Cardiac muscle cell (in vitro differentiated cells and primary cell): ENCODE measurements around the gene KMT2C. TPM values are rescaled to one million over a fixed set of nuclear protein-coding genes. Genes with fewer than 3 reads are reported as not detected.
"Not testable (repeated sequence)": the region's sequence is repeated elsewhere in the genome, so short reads cannot be mapped to it uniquely, and the experiment has no call there.

Source experiments
- DNase-seq, 2 donors: peaks; one replicate each; pipeline versions ENCODE4 v3.0.0 to v3.0.0-alpha.2; 2010 to 2017; ENCODE audit warnings: low read depth in 1 of 2, low spot score in 1 of 2
- H3K27ac ChIP-seq: fragments of 200-600 bp; sonication (generic); 2 replicates; pipeline ENCODE4 v1.5.1; 2016
- H3K27me3 ChIP-seq: fragments of 200-600 bp; sonication (generic); 2 replicates; pipeline ENCODE4 v1.6.0; 2016; ENCODE audit warnings: control low read depth
- H3K36me3 ChIP-seq: fragments of 200-600 bp; sonication (generic); 2 replicates; pipeline ENCODE4 v1.5.1; 2016; ENCODE audit warnings: control low read depth
- H3K4me1 ChIP-seq: fragments of 200-600 bp; sonication (generic); 2 replicates; pipeline ENCODE4 v1.8.1; 2017; ENCODE audit warnings: low read depth, mild to moderate bottlenecking, mixed run types
- H3K4me3 ChIP-seq: fragments of 200-600 bp; sonication (generic); 2 replicates; pipeline ENCODE4 v1.5.1; 2016; ENCODE audit warnings: mild to moderate bottlenecking
- H3K9me3 ChIP-seq: fragments of 200-600 bp; sonication (generic); 2 replicates; pipeline ENCODE4 v1.5.1; 2017; ENCODE audit warnings: low read depth, mild to moderate bottlenecking, control low read depth
- polyA plus RNA-seq: library from polyadenylated mRNA; unstranded; fragments of >200 nt; fragmentation: Nextera tagmentation; extraction: Ambion mirVana; gene quantifications from 2 replicates; pipeline ENCODE4 v1.2.1, GENCODE V29; 2016
- total RNA-seq: library from RNA; depleted of rRNA; stranded (reverse); fragments of >200 nt; gene quantifications from 2 replicates; pipeline ENCODE4 v1.2.3, GENCODE V29; 2016
- TF ChIP-seq, protein P1 (sequence below): IDR thresholded peaks from 2 replicates; pipeline ENCODE4 v1.5.1; 2012; ENCODE audit warnings: low read depth, mild to moderate bottlenecking, low read length

KMT2C gene
- total and polyA plus RNA-seq, 2 experiments from 2014 or later: 22.8 to 37.3 TPM

DNA sequence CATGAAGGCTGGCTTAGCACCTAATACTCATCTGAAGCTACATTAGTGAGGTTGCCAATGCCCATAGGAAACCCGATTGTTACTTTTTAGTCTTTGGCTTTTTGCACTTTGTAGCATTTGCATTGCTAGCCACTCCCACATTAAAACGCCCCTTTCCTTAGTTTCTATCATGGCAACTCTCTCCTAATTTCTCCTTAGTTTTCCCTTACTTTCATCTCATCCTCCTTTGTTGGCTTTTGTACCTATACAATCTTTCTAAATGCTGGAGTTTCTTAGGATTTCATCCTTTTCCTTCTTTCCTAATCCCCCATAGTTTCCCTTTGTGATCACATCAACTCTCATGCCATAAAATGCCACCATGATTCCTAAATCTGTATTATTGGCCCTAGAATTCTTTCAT, 168.9 kb downstream of the KMT2C start:
- not testable (repeated sequence) for H3K4me3 ChIP-seq, H3K27me3 ChIP-seq, H3K4me1 ChIP-seq, H3K36me3 ChIP-seq, H3K9me3 ChIP-seq, H3K27ac ChIP-seq, DNase-seq

DNA sequence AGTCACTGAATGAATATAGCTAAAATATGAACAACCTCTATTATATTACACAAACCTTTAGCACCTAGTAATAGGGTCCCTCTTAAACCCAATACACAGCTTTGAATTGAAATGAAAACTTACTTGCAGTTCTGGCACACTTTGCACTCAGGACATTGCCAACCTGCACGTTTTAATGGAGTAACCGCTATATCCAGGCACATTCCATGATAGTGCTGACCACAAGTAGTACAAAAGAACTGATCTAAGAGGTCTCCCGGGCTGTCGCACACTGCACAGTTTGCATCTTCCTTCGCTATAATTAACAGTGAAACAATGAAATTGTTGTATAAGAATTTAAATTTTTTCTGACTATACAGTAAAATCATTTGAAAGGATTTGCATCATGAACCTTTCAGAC, 170.9 kb downstream of the KMT2C start:
- not testable (repeated sequence) for H3K9me3 ChIP-seq, DNase-seq, H3K27me3 ChIP-seq, H3K36me3 ChIP-seq, H3K4me1 ChIP-seq, H3K27ac ChIP-seq, H3K4me3 ChIP-seq

DNA sequence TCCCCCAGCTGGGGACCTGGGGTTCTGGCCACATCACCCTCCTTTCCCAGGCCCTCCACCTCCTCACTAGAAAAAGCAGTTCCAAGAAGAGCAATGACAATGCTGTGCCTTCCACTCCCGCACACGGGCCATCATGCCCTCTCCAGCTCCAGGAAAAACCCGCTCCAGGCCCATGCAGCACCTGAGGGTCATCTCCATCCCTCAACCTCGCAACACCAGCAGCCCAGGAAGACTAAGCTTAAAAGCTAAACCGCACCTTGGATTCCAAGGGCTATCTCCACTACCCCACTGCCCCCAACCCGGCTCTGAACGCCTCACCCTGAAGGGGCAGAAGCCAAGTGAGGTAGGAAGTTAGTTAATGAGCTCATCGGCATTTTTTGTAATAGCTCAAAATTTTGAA, 173.7 kb downstream of the KMT2C start:
- H3K4me3 ChIP-seq, H3K36me3 ChIP-seq, H3K9me3 ChIP-seq, H3K4me1 ChIP-seq, H3K27me3 ChIP-seq, H3K27ac ChIP-seq, DNase-seq: not testable (repeated sequence)

DNA sequence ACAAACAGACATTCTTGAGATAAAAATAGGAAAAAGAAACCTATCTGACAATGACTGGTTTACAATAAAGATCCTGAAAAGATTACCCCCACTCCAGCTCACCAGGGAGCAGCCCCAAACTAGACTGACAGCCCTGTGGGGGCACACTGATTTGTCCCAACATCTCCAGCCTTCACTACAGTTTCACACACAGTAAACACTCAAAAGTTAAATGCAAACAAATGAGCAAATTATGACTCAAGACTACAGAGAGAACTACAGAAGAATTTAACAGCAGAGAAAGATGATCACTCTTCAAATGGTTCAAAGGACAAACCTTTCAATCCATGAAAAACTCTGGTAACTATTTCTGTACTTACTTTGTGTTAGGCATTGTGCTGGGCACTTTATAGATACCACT, 176.2 kb downstream of the KMT2C start:
- H3K27ac ChIP-seq, H3K4me1 ChIP-seq, H3K36me3 ChIP-seq, H3K4me3 ChIP-seq, DNase-seq, H3K9me3 ChIP-seq, H3K27me3 ChIP-seq: not testable (repeated sequence)

DNA sequence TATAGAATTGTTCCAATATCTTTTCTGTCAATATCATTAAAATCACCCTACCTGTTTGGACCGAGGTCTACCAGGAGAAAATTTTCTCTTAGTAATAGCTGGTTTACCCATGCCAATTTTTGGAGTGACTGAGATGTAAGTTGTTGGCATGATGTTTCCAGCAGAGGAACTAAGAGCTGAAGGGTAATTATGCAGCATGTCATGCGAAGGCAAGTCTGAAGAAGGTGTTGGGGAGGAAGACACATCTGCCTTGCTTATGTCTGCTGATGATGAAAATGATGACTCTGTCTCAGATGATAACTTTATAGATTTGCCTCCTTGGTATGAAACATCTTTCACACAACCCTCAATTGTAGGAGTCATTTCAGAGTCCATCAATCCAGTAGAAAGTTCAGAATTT, 188.0 kb downstream of the KMT2C start:
- DNase-seq, H3K27me3 ChIP-seq, H3K4me1 ChIP-seq, H3K4me3 ChIP-seq, H3K27ac ChIP-seq, H3K9me3 ChIP-seq: not testable (repeated sequence)
- H3K36me3 ChIP-seq: peaks cover 13% of the 10 kb centered on the region

DNA sequence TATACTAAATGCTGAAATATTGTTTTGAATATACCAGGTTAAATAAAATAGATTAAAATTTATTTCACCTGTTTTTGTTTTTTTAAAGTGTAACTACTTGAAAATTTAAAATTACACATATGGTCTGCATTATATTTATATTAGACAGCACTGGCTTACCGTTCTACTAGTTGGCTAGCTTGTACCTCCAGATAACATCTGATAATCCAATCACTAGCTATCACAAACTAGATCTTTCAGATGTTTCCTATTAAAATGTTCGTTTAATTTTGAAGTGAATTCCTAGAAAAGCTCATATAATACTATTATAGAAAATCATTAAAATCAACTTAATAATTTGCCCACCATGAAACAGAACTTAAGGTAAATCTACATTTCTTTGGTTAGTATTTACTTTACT, 190.4 kb downstream of the KMT2C start:
- not testable (repeated sequence) for H3K4me3 ChIP-seq, H3K9me3 ChIP-seq, H3K36me3 ChIP-seq, H3K4me1 ChIP-seq, DNase-seq, H3K27me3 ChIP-seq, H3K27ac ChIP-seq

DNA sequence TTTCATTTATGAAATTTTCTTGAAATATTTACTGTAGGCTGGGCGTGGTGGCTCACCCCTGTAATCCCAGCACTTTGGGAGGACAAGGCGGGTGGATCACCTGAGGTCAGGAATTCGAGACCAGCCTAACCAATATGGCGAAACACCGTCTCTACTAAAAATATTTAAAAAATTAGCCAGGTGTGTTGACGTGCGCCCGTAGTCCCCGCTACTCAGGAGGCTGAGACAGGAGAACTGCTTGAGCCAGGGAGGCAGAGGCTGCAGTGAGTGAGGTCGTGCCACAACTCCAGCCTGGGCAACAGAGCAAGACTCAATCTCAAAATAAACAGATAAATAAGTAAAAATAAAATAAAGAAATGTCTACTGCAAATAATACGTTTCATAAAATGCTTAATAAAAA, 192.3 kb downstream of the KMT2C start:
- H3K9me3 ChIP-seq, DNase-seq, H3K27ac ChIP-seq, H3K4me1 ChIP-seq, H3K36me3 ChIP-seq, H3K4me3 ChIP-seq, H3K27me3 ChIP-seq: not testable (repeated sequence)

DNA sequence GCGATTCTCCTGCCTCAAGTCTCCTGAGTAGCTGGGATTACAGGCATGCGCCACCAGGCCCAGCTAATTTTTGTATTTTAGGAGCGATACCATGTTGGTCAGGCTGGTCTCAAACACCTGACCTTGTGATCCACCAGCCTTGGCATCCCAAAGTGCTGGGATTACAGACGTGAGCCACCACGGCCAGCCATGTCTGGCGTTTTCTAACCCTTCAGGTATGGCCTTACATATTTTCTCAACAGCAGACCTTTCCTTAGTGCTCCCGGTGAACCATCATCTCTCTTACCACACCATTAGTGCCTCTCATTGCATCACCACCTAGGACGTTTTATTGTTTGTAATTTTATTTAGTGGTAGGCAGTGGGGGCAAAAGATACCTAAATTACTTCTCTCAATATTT, 194.5 kb downstream of the KMT2C start:
- not testable (repeated sequence) for H3K36me3 ChIP-seq, H3K4me1 ChIP-seq, H3K9me3 ChIP-seq, H3K27me3 ChIP-seq, DNase-seq, H3K4me3 ChIP-seq
- H3K27ac ChIP-seq: peak overlapping the region; percentile 75

DNA sequence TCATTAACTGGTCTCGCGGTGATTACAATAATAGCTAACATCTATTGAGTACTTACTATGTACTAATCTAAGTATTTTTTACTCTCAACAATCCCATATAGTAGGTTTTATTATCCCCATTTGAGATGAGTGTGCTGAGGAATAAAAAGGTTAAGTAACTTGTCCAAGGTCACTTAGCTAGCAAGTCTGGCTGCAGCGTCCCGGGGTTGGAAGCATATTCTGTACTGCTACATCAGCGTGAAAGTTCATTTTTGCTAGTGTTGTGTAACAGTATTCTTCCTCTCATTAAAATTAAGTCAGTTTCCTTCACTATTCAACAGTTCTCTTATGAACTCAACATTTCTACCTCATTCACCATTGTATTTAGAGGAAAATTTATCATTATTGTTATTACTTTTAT, 199.5 kb downstream of the KMT2C start:
- not testable (repeated sequence) for H3K9me3 ChIP-seq, H3K27me3 ChIP-seq, H3K4me3 ChIP-seq, H3K36me3 ChIP-seq, H3K27ac ChIP-seq, H3K4me1 ChIP-seq, DNase-seq

DNA sequence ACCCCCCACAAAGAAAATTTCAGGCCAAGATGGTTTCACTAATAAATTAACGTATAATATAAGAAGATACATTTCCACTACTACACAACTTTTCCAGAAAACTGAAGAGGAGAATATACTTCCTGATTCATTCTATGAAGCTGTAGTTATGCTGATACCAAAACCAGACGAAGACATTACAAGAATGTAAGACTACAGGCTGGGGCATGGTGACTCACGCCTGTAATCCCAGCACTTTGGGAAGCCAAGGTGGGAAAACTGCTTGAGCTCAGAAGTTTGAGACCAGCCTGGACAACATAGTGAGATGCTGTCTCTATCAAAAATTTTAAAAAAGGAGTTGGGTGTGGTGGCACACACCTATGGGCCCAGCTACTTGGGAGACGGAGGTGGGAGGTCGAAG, 201.4 kb downstream of the KMT2C start:
- H3K27me3 ChIP-seq, H3K27ac ChIP-seq, H3K4me1 ChIP-seq, H3K4me3 ChIP-seq, H3K9me3 ChIP-seq: not testable (repeated sequence)
- peaks cover 12% of the 10 kb centered on the region for H3K36me3 ChIP-seq
- peak in 1 of 2 donors; percentile 8 for DNase-seq

DNA sequence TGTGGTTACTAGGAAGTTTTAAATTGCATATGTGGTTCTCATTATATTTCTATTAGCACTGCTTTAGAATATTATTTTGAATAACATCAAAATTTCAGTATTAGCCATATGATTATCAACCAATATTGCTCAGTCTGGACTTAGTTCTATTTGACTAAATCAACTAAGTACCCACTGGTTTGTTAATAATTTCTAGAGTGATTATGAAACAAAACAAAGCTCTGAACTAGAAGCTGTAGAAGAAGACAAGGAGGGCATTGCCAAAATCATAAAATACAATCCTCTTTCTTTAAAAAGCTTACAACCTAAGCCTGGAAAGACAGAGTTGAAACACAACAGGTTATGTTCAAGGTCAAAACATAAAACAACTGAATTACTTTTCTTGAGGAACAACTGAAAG, 204.7 kb downstream of the KMT2C start:
- no peaks in the 10 kb centered on the region for H3K27me3 ChIP-seq
- H3K9me3 ChIP-seq: no peaks in the 10 kb centered on the region
- no peak for DNase-seq
- TF ChIP-seq, protein P1, sequence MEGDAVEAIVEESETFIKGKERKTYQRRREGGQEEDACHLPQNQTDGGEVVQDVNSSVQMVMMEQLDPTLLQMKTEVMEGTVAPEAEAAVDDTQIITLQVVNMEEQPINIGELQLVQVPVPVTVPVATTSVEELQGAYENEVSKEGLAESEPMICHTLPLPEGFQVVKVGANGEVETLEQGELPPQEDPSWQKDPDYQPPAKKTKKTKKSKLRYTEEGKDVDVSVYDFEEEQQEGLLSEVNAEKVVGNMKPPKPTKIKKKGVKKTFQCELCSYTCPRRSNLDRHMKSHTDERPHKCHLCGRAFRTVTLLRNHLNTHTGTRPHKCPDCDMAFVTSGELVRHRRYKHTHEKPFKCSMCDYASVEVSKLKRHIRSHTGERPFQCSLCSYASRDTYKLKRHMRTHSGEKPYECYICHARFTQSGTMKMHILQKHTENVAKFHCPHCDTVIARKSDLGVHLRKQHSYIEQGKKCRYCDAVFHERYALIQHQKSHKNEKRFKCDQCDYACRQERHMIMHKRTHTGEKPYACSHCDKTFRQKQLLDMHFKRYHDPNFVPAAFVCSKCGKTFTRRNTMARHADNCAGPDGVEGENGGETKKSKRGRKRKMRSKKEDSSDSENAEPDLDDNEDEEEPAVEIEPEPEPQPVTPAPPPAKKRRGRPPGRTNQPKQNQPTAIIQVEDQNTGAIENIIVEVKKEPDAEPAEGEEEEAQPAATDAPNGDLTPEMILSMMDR: no peak
- H3K27ac ChIP-seq: no peak overlapping the region
- H3K4me1 ChIP-seq: no peaks in the 10 kb centered on the region
- H3K4me3 ChIP-seq: no peak overlapping the region
- peaks cover 13% of the 10 kb centered on the region for H3K36me3 ChIP-seq

DNA sequence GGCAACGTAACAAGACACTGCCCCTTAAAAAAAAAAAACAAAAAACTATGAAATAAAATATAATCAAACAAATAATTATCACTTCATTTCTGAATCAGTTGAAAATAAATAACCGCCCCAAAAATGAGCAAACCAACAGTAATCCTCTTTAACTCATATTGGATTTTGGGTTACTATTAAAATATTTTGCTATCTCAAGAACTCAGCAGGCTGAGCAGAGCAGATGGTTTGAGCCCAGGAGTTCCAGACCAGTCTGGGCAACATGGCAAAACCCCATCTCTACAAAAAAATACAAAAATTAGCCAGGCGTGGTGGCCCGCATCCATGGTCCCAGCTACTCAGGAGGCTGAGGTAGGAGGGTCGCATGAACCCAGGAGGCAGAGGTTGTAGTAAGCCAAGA, 216.2 kb downstream of the KMT2C start:
- not testable (repeated sequence) for H3K9me3 ChIP-seq, DNase-seq, H3K27ac ChIP-seq, H3K4me1 ChIP-seq, H3K27me3 ChIP-seq, H3K4me3 ChIP-seq
- H3K36me3 ChIP-seq: peaks cover 39% of the 10 kb centered on the region

DNA sequence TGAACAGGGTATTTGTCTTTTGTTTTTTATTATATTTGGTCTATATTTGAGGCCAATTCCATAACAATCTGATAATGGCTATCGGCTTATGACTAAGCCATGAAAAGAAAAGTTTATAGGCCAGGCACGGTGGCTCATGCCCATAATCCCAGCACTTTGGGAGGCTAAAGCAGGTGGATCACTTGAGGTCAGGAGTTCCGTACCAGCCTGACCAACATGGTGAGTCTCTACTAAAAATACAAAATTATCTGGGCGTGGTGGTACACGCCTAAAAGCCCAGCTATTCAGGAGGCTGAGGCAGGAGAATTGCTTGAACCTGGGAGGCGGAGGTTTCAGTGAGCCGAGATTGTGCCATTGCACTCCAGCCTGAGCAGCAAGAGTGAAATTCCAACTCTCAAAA, 227.0 kb downstream of the KMT2C start:
- H3K27me3 ChIP-seq, H3K27ac ChIP-seq, DNase-seq, H3K9me3 ChIP-seq, H3K4me1 ChIP-seq, H3K36me3 ChIP-seq, H3K4me3 ChIP-seq: not testable (repeated sequence)

DNA sequence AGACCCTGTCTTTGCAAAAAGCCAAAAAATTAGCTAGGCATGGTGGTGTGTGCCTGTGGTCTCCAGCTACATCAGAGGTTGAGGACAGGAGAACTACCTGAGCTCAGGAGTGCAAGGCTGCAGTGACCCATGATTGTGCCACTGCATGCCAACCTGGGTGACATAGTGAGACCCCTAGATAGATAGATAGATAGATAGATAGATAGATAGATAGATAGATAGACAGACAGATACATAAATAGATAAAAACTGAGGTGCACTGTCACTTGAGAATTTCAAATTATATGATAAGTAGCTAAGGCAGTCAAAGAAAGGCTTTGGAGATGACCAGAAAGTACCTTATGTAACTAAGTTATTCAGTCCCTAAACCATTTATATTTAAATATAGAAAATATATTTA, 231.4 kb downstream of the KMT2C start:
- H3K9me3 ChIP-seq, DNase-seq, H3K27me3 ChIP-seq, H3K4me3 ChIP-seq, H3K27ac ChIP-seq, H3K4me1 ChIP-seq: not testable (repeated sequence)
- H3K36me3 ChIP-seq: peaks cover 16% of the 10 kb centered on the region
